Measurements from ENCODE around the gene EFCAB8. TPM values are rescaled to one million over a fixed set of nuclear protein-coding genes. Genes with fewer than 3 reads are reported as not detected.
A peak's percentile ranks its signal among the peaks of the same experiment; 100 is the strongest.

EFCAB8 gene
- total and polyA plus RNA-seq, 8 donors = 0.18 to 0.45 TPM; not detected in 6

GRCh38 chr20:32819992-32820697, 38.6 kb upstream of the EFCAB8 start:
- H3K27ac ChIP-seq = peak overlapping the region; percentile 86 to 100 (median 94)
- peak overlapping the region; percentile 64 to 84 (median 72) for H3K4me3 ChIP-seq
- H3K4me1 ChIP-seq = peaks cover 33 to 51% (median 41%) of the 10 kb centered on the region in 4 donors
- H3K36me3 ChIP-seq = no peaks in the 10 kb centered on the region
- TF ChIP-seq POLR2AphosphoS5 (IDR thresholded peaks at IDR 0.05) (peak in 1 of 3 donors; percentile 15), CTCF (IDR thresholded peaks at IDR 0.05) (no peak)
- H3K27me3 ChIP-seq = no peaks in the 10 kb centered on the region
- no peaks in the 10 kb centered on the region for H3K9me3 ChIP-seq
- 0 to 1% (median 1%) methylated on average over 7 to 58 of the region's 58 CpGs for WGBS, 5 donors
- intact Hi-C loops (cut with DNase I; ENCODE audit: low total_unique reads) = no loop called here
- peak in 1 of 2 donors; percentile 95 for DNase-seq

- Histone ChIP-seq H3K27me3 (no peaks in the 10 kb centered on the region), H3K4me3 (peak overlapping the region; percentile 64 to 84 (median 72)), H3K27ac (peak overlapping the region; percentile 86 to 100 (median 94)), H3K36me3 (peaks cover 0 to 5% (median 2%) of the 10 kb centered on the region in 4 donors), H3K4me1 (peaks cover 33 to 58% (median 41%) of the 10 kb centered on the region in 4 donors), H3K9me3 (no peaks in the 10 kb centered on the region)
- TF ChIP-seq POLR2A (IDR thresholded peaks at IDR 0.05) = no peak
- no peak for TF ChIP-seq POLR2AphosphoS5 (IDR thresholded peaks at IDR 0.05)
- TF ChIP-seq EP300 (IDR thresholded peaks at IDR 0.05) = no peak
- intact Hi-C loops (cut with DNase I; ENCODE audit: low total_unique reads) = no loop called here
- no peak for DNase-seq
- WGBS, 5 donors = 71 to 77% (median 73%) methylated on average over 25 of the region's 25 CpGs
Observed at GRCh38 chr20:32820698-32821377, 37.9 kb upstream of the EFCAB8 start.

GRCh38 chr20:32822225-32822624, 36.5 kb upstream of the EFCAB8 start:
- no peak for DNase-seq
- H3K4me3 ChIP-seq = no peak overlapping the region
- H3K27ac ChIP-seq = peak overlapping the region in 2 of 5 donors; percentile 54 to 99
- 60 to 71% (median 66%) methylated on average over 5 of the region's 5 CpGs for WGBS, 5 donors
- H3K9me3 ChIP-seq = no peaks in the 10 kb centered on the region
- intact Hi-C loops (cut with DNase I; ENCODE audit: low total_unique reads) = no loop called here
- peaks cover 12 to 19% (median 16%) of the 10 kb centered on the region in 4 donors for H3K36me3 ChIP-seq
- TF ChIP-seq CTCF (IDR thresholded peaks at IDR 0.05) (no peak), POLR2A (IDR thresholded peaks at IDR 0.05) (no peak), POLR2AphosphoS5 (IDR thresholded peaks at IDR 0.05) (no peak), EP300 (IDR thresholded peaks at IDR 0.05) (no peak)
- no peaks in the 10 kb centered on the region for H3K27me3 ChIP-seq
- peaks cover 33 to 61% (median 42%) of the 10 kb centered on the region in 4 donors for H3K4me1 ChIP-seq

- Histone ChIP-seq H3K27me3 (no peaks in the 10 kb centered on the region), H3K9me3 (no peaks in the 10 kb centered on the region), H3K36me3 (peaks cover 16 to 28% (median 25%) of the 10 kb centered on the region in 4 donors), H3K27ac (peak overlapping the region in 3 of 5 donors; percentile 40 to 99 (median 54)), H3K4me1 (peaks cover 34 to 70% (median 51%) of the 10 kb centered on the region in 4 donors), H3K4me3 (no peak overlapping the region)
- no peak for DNase-seq
- TF ChIP-seq EP300 (IDR thresholded peaks at IDR 0.05) (no peak), POLR2AphosphoS5 (IDR thresholded peaks at IDR 0.05) (no peak), POLR2A (IDR thresholded peaks at IDR 0.05) (no peak), CTCF (IDR thresholded peaks at IDR 0.05) (no peak)
- intact Hi-C loops (cut with DNase I; ENCODE audit: low total_unique reads) = no loop called here
- 71 to 85% (median 83%) methylated on average over 3 of the region's 3 CpGs for WGBS, 5 donors
Observed at GRCh38 chr20:32823078-32823477, 35.6 kb upstream of the EFCAB8 start.

Measured in stomach (tissue), 9 donors.